Upper lobe of right lung (tissue), 1 donor: ENCODE results near the gene DYNLL1. TPM values are rescaled to one million over a fixed set of nuclear protein-coding genes. Genes with fewer than 3 reads are reported as not detected.

ENCODE experiments used
- ATAC-seq: fragments of 200-7000 bp; cut with Tn5 transposase; one replicate; pipeline ENCODE4 v1.9.1; 2020; ENCODE audit warnings: mild to moderate bottlenecking, moderate library complexity
- DNase-seq: peaks from one replicate; pipeline ENCODE4 v3.0.0-alpha.2; 2020
- H3K27ac ChIP-seq: fragments of 200-600 bp; one replicate; pipeline ENCODE4 v1.8.0; 2022
- H3K27me3 ChIP-seq: fragments of 200-600 bp; one replicate; pipeline ENCODE4 v1.8.0; 2022; ENCODE audit warnings: mild to moderate bottlenecking
- H3K36me3 ChIP-seq: fragments of 200-600 bp; one replicate; pipeline ENCODE4 v1.8.0; 2022
- H3K4me1 ChIP-seq: fragments of 200-600 bp; one replicate; pipeline ENCODE4 v1.8.0; 2022
- H3K4me3 ChIP-seq: fragments of 200-600 bp; one replicate; pipeline ENCODE4 v1.8.0; 2022; ENCODE audit warnings: mild to moderate bottlenecking
- H3K9me3 ChIP-seq: fragments of 200-600 bp; one replicate; pipeline ENCODE4 v1.8.0; 2022
- CTCF ChIP-seq: fragments of 200-600 bp; IDR thresholded peaks from one replicate; pipeline ENCODE4 v1.8.0; 2022; ENCODE audit warnings: antibody characterized with exemption
- intact Hi-C: fragments of 100-400 bp; cut with DNase I; formaldehyde crosslinking; loops from one replicate; pipeline ENCODE4 v1.11.0; 2022
- total RNA-seq: library from RNA; stranded (reverse); fragmentation: NEBNext Ultra II Directional; extraction: Animal tissue kit (Norgen Biotek cat#: 25700); gene quantifications from one replicate; pipeline ENCODE4 v1.2.1, GENCODE V29; 2021
- donor health status: DM: no; HTN: yes; CAD: no; lungs with severe emphysema.

The DYNLL1 gene
- total RNA-seq, 1 donor from 2014 or later: 242 TPM

- Histone ChIP-seq H3K4me1 (peaks cover 26% of the 10 kb centered on the region), H3K36me3 (peaks cover 15% of the 10 kb centered on the region), H3K27me3 (no peaks in the 10 kb centered on the region), H3K27ac (peak overlapping the region; percentile 92), H3K9me3 (no peaks in the 10 kb centered on the region), H3K4me3 (peak overlapping the region; percentile 65)
- DNase-seq (no peak), ATAC-seq (no peak)
- no peak for TF ChIP-seq CTCF
- intact Hi-C loops: no loop called here
Observed at GRCh38 chr12:120470150-120470784, 25.6 kb upstream of the DYNLL1 start.

GRCh38 chr12:120472521-120472920 is 23.4 kb upstream of the DYNLL1 start:
- Histone ChIP-seq H3K4me1 (peaks cover 11% of the 10 kb centered on the region), H3K27ac (no peak overlapping the region), H3K4me3 (no peak overlapping the region), H3K27me3 (no peaks in the 10 kb centered on the region), H3K36me3 (peaks cover 1% of the 10 kb centered on the region), H3K9me3 (no peaks in the 10 kb centered on the region)
- no peak for DNase-seq
- intact Hi-C loops: no loop called here
- TF ChIP-seq CTCF: no peak
- ATAC-seq: no peak

- Histone ChIP-seq H3K4me1 (peaks cover 6% of the 10 kb centered on the region), H3K4me3 (no peak overlapping the region), H3K9me3 (no peaks in the 10 kb centered on the region), H3K36me3 (no peaks in the 10 kb centered on the region), H3K27me3 (no peaks in the 10 kb centered on the region), H3K27ac (no peak overlapping the region)
- intact Hi-C loops: no loop called here
- DNase-seq: no peak
- ATAC-seq: no peak
- TF ChIP-seq CTCF: no peak
Observed at GRCh38 chr12:120473807-120474615, 21.9 kb upstream of the DYNLL1 start.

- no peak overlapping the region for H3K27ac ChIP-seq
- ATAC-seq (peak; percentile 66), DNase-seq (no peak)
- H3K9me3 ChIP-seq: no peaks in the 10 kb centered on the region
- no peak overlapping the region for H3K4me3 ChIP-seq
- intact Hi-C loops: no loop called here
- H3K36me3 ChIP-seq: no peaks in the 10 kb centered on the region
- peaks cover 6% of the 10 kb centered on the region for H3K4me1 ChIP-seq
- TF ChIP-seq CTCF: no peak
- no peaks in the 10 kb centered on the region for H3K27me3 ChIP-seq
Observed at GRCh38 chr12:120474616-120474960, 21.3 kb upstream of the DYNLL1 start.

- intact Hi-C loops: no loop called here
- H3K4me3 ChIP-seq: no peak overlapping the region
- TF ChIP-seq CTCF: no peak
- no peaks in the 10 kb centered on the region for H3K36me3 ChIP-seq
- no peaks in the 10 kb centered on the region for H3K4me1 ChIP-seq
- ATAC-seq (no peak), DNase-seq (no peak)
- no peaks in the 10 kb centered on the region for H3K9me3 ChIP-seq
- no peak overlapping the region for H3K27ac ChIP-seq
- H3K27me3 ChIP-seq: no peaks in the 10 kb centered on the region
Observed at GRCh38 chr12:120475643-120476042, 20.3 kb upstream of the DYNLL1 start.
